Mucosa of descending colon (tissue), 3 donors: ENCODE measurements around the gene STAT4. TPM values are rescaled to one million over a fixed set of nuclear protein-coding genes. Genes with fewer than 3 reads are reported as not detected.

Experiments
- ATAC-seq: fragments of 200-7000 bp; cut with Tn5 transposase; one replicate; pipeline ENCODE4 v1.9.1; 2020; ENCODE audit warnings: mild to moderate bottlenecking, moderate library complexity
- DNase-seq, 3 donors: peaks; one replicate each; pipeline ENCODE4 v3.0.0-alpha.2; 2020
- H3K36me3 ChIP-seq: fragments of 200-600 bp; one replicate; pipeline ENCODE4 v1.8.0; 2021; ENCODE audit warnings: low read depth, mild to moderate bottlenecking
- H3K4me1 ChIP-seq: fragments of 200-600 bp; one replicate; pipeline ENCODE4 v1.8.0; 2021; ENCODE audit warnings: low read depth, mild to moderate bottlenecking
- H3K4me3 ChIP-seq: fragments of 200-600 bp; one replicate; pipeline ENCODE4 v1.8.0; 2021; ENCODE audit warnings: mild to moderate bottlenecking
- H3K9me3 ChIP-seq: fragments of 200-600 bp; one replicate; pipeline ENCODE4 v1.8.0; 2021; ENCODE audit warnings: mild to moderate bottlenecking
- CTCF ChIP-seq: fragments of 200-600 bp; IDR thresholded peaks from one replicate; pipeline ENCODE4 v1.8.0; 2022; ENCODE audit warnings: antibody characterized with exemption, mild to moderate bottlenecking
- intact Hi-C, 2 donors: fragments of 100-400 bp; cut with DNase I in 1 of 2; cut with micrococcal nuclease in 1 of 2; formaldehyde crosslinking; loops; one replicate each; pipeline versions ENCODE4 v1.11.0 to v1.11.1; 2022; cut with DNase I, micrococcal nuclease
- total RNA-seq, 3 donors: library from RNA; stranded (reverse); fragmentation: NEBNext Ultra II Directional in 2 of 3; extraction: Animal tissue kit (Norgen Biotek cat#: 25700) in 2 of 3; gene quantifications; one replicate each; pipeline versions ENCODE4 v1.2.1 to v1.2.4, GENCODE V29; 2021 to 2023
- donor health status: DM: no; HTN: no; CAD: no; lungs with moderate emphysema.
- donor health status: DM: no; HTN: no; CAD: no.
- donor health status: DM: no; HTN: yes; CAD: no.

The STAT4 gene
- total RNA-seq, 3 donors from 2014 or later: 2.7 to 4.0 (median 3.6) TPM

GRCh38 chr2:191070276-191070675 lies 80.5 kb downstream of the STAT4 start:
- Histone ChIP-seq H3K4me1 (no peaks in the 10 kb centered on the region), H3K36me3 (no peaks in the 10 kb centered on the region), H3K4me3 (no peak overlapping the region), H3K9me3 (no peaks in the 10 kb centered on the region)
- intact Hi-C loops: no loop called here
- no peak for TF ChIP-seq CTCF
- ATAC-seq (no peak), DNase-seq (no peak)

GRCh38 chr2:191069606-191070005 lies 81.2 kb downstream of the STAT4 start:
- Histone ChIP-seq H3K4me1 (no peaks in the 10 kb centered on the region), H3K36me3 (no peaks in the 10 kb centered on the region), H3K9me3 (no peaks in the 10 kb centered on the region), H3K4me3 (no peak overlapping the region)
- ATAC-seq (no peak), DNase-seq (no peak)
- intact Hi-C loops: no loop called here
- no peak for TF ChIP-seq CTCF

GRCh38 chr2:191066919-191067233 lies 83.9 kb downstream of the STAT4 start:
- no peak for ATAC-seq
- TF ChIP-seq CTCF: no peak
- Histone ChIP-seq H3K4me3 (no peak overlapping the region), H3K4me1 (no peaks in the 10 kb centered on the region), H3K9me3 (no peaks in the 10 kb centered on the region), H3K36me3 (no peaks in the 10 kb centered on the region)
- intact Hi-C loops: no loop called here
- DNase-seq: no peak

- no peak for TF ChIP-seq CTCF
These were observed 84.4 kb downstream of the STAT4 start for GRCh38 chr2:191066197-191066918.

GRCh38 chr2:191065785-191066184 lies 85.0 kb downstream of the STAT4 start:
- ATAC-seq (no peak), DNase-seq (no peak)
- no peak overlapping the region for H3K4me3 ChIP-seq
- no peaks in the 10 kb centered on the region for H3K4me1 ChIP-seq
- H3K36me3 ChIP-seq: no peaks in the 10 kb centered on the region
- intact Hi-C loops: no loop called here
- H3K9me3 ChIP-seq: no peaks in the 10 kb centered on the region
- no peak for TF ChIP-seq CTCF

More at GRCh38 chr2:191066197-191066918, 84.4 kb downstream of the STAT4 start:
- Histone ChIP-seq H3K36me3 (no peaks in the 10 kb centered on the region), H3K4me3 (no peak overlapping the region), H3K9me3 (no peaks in the 10 kb centered on the region), H3K4me1 (no peaks in the 10 kb centered on the region)
- intact Hi-C loops: no loop called here
- ATAC-seq: no peak
- no peak for DNase-seq

- H3K4me3 ChIP-seq: no peak overlapping the region
- no peaks in the 10 kb centered on the region for H3K4me1 ChIP-seq
- TF ChIP-seq CTCF: no peak
- intact Hi-C loops: no loop called here
- no peaks in the 10 kb centered on the region for H3K36me3 ChIP-seq
- ATAC-seq (peak; percentile 30), DNase-seq (no peak)
- no peaks in the 10 kb centered on the region for H3K9me3 ChIP-seq
These were observed 86.2 kb downstream of the STAT4 start for GRCh38 chr2:191064590-191064989.
